HCT116 (cell line): Measurements from ENCODE around the gene TBC1D23. TPM values are rescaled to one million over a fixed set of nuclear protein-coding genes. Genes with fewer than 3 reads are reported as not detected.

Experiments used
- ATAC-seq: fragments of 200-7000 bp; cut with Tn5 transposase; 2 replicates; pipeline ENCODE4 v1.9.1; 2020; ENCODE audit warnings: mild to moderate bottlenecking, moderate library complexity
- BruUV-seq: library from RNA; stranded (reverse); fragments of 400-500 nt; replicated peaks from 2 replicates; lab custom pipeline; 2021; lab: Mats Ljungman, UMichigan
- CTCF ChIA-PET: fragments of 300-600 bp; sonication (Branson Sonifier 250); formaldehyde crosslinking; loops from one replicate; lab custom pipeline; 2021; ENCODE audit warnings: antibody characterized with exemption; lab: Charles Lee
- POLR2A ChIA-PET: fragments of 300-600, 350-600 bp; sonication (Branson Sonifier 250); formaldehyde crosslinking; loops from one replicate; lab custom pipeline; 2021; ENCODE audit warnings: antibody characterized with exemption; lab: Charles Lee
- RAD21 ChIA-PET, 2 experiments: fragments of 300-600 bp; sonication (Branson Sonifier 250); formaldehyde crosslinking; loops; one replicate each; lab custom pipeline; 2023; ENCODE audit warnings: low total read pairs in 2 of 2; ENCODE audit not compliant: uncharacterized antibody in 2 of 2, unreplicated experiment in 2 of 2, low non-redundant PET in 1 of 2; lab: Charles Lee
- DNase-seq: peaks from one replicate; pipeline ENCODE4 v3.0.0-alpha.2; 2010; ENCODE audit warnings: low read depth, low spot score
- H2AFZ ChIP-seq: fragments of 200-600 bp; shearing (Covaris generic), sonication (generic); 2 replicates; pipeline ENCODE4 v1.6.1; 2017; ENCODE audit warnings: low read depth, mixed run types, mixed read lengths, antibody characterized with exemption, low read length; ENCODE audit not compliant: poor library complexity, severe bottlenecking
- H3K27ac ChIP-seq: 2 replicates; pipeline ENCODE4 v1.5.1; 2012; ENCODE audit warnings: low read depth, low read length
- H3K27me3 ChIP-seq: fragments of 200-600 bp; sonication (generic); 2 replicates; pipeline ENCODE4 v1.6.1; 2016; ENCODE audit warnings: mixed run types, low read length, mixed read lengths; ENCODE audit not compliant: insufficient read depth
- H3K36me3 ChIP-seq, 2 experiments: fragments of 200-500 bp in 1 of 2; fragments of 200-600 bp in 1 of 2; sonication (Bioruptor generic) in 1 of 2; sonication (generic) in 1 of 2; 2 replicates each; pipeline versions ENCODE4 v1.5.1 to v1.6.1; 2014 to 2016; ENCODE audit warnings: low read length in 2 of 2, inconsistent platforms in 1 of 2, mixed read lengths in 1 of 2, mixed run types in 1 of 2; ENCODE audit not compliant: insufficient read depth in 2 of 2, control insufficient read depth in 1 of 2
- H3K4me1 ChIP-seq, 2 experiments: fragments of 200-600 bp in 1 of 2; sonication (generic) in 1 of 2; 2 replicates each; pipeline versions ENCODE4 v1.5.1 to v1.6.1; 2012 to 2017; ENCODE audit warnings: low read length in 2 of 2, inconsistent platforms in 1 of 2, mild to moderate bottlenecking in 1 of 2, mixed read lengths in 1 of 2, mixed run types in 1 of 2, moderate library complexity in 1 of 2; ENCODE audit not compliant: insufficient read depth in 2 of 2, control insufficient read depth in 1 of 2
- H3K4me2 ChIP-seq: fragments of 200-600 bp; sonication (generic); 2 replicates; pipeline ENCODE4 v1.6.1; 2017; ENCODE audit warnings: mixed run types, low read length, mixed read lengths
- H3K4me3 ChIP-seq, 2 experiments: fragments of 200-600 bp in 1 of 2; sonication (generic) in 1 of 2; replicated peaks in 1 of 2; 2 replicates each; pipeline ENCODE4 v1.5.1; 2011 to 2016; ENCODE audit warnings: low read length in 2 of 2, control low read depth in 1 of 2, low read depth in 1 of 2, mild to moderate bottlenecking in 1 of 2, mixed read lengths in 1 of 2, mixed run types in 1 of 2
- H3K79me2 ChIP-seq: fragments of 200-600 bp; sonication (generic); 2 replicates; pipeline ENCODE4 v1.6.1; 2017; ENCODE audit warnings: mild to moderate bottlenecking, mixed run types, low read length, moderate library complexity, mixed read lengths; ENCODE audit not compliant: insufficient read depth
- H3K9ac ChIP-seq: fragments of 200-600 bp; sonication (generic); 2 replicates; pipeline ENCODE4 v1.6.1; 2016; ENCODE audit warnings: low read length, mixed read lengths
- H3K9me2 ChIP-seq: fragments of 200-600 bp; sonication (generic), shearing (Covaris generic); 2 replicates; pipeline ENCODE4 v1.6.1; 2017; ENCODE audit warnings: mixed run types, mild to moderate bottlenecking, moderate library complexity; ENCODE audit not compliant: insufficient read depth
- H3K9me3 ChIP-seq, 2 experiments: fragments of 200-500 bp in 1 of 2; fragments of 200-600 bp in 1 of 2; sonication (Bioruptor generic) in 1 of 2; sonication (generic) in 1 of 2; 2 replicates each; pipeline ENCODE4 v1.6.1; 2014 to 2017; ENCODE audit warnings: low read length in 2 of 2, mixed read lengths in 2 of 2, inconsistent platforms in 1 of 2, low read depth in 1 of 2, mild to moderate bottlenecking in 1 of 2, mixed run types in 1 of 2, moderate library complexity in 1 of 2; ENCODE audit not compliant: control insufficient read depth in 1 of 2, insufficient read depth in 1 of 2
- H4K20me1 ChIP-seq: fragments of 200-600 bp; sonication (generic), shearing (Covaris generic); 2 replicates; pipeline ENCODE4 v1.6.1; 2017; ENCODE audit warnings: mixed run types, mild to moderate bottlenecking, moderate library complexity; ENCODE audit not compliant: insufficient read depth
- CBX3 ChIP-seq: IDR thresholded peaks from 2 replicates; pipeline ENCODE4 v1.6.1; 2012; ENCODE audit warnings: low read depth
- ELF1 ChIP-seq: IDR thresholded peaks from 2 replicates; pipeline ENCODE4 v1.6.1; 2012; ENCODE audit warnings: low read depth, borderline replicate concordance
- EZH2 ChIP-seq: fragments of 200-600 bp; sonication (generic); IDR thresholded peaks from 2 replicates; pipeline ENCODE4 v1.6.1; 2017; ENCODE audit warnings: antibody characterized with exemption, mixed run types
- EZH2phosphoT487 ChIP-seq: fragments of 200-600 bp; IDR thresholded peaks from 2 replicates; pipeline ENCODE4 v1.6.1; 2018; ENCODE audit warnings: antibody characterized with exemption, borderline replicate concordance
- FOSL1 ChIP-seq: IDR thresholded peaks from 2 replicates; pipeline ENCODE4 v1.6.1; 2012; ENCODE audit warnings: low read depth
- JUND ChIP-seq: IDR thresholded peaks from 2 replicates; pipeline ENCODE4 v1.6.1; 2012
- MAX ChIP-seq: IDR thresholded peaks from 2 replicates; pipeline ENCODE4 v1.6.1; 2012
- REST ChIP-seq: IDR thresholded peaks from 2 replicates; pipeline ENCODE4 v1.6.1; 2012; ENCODE audit warnings: low read depth
- SP1 ChIP-seq: IDR thresholded peaks from 2 replicates; pipeline ENCODE4 v1.6.1; 2012; ENCODE audit warnings: low read depth
- SRF ChIP-seq: IDR thresholded peaks from 2 replicates; pipeline ENCODE4 v1.6.1; 2012; ENCODE audit warnings: low read depth
- ZNF274 ChIP-seq: fragments of 200-500 bp; sonication (Bioruptor generic); IDR thresholded peaks from 2 replicates; pipeline ENCODE4 v1.6.1; 2014; ENCODE audit warnings: mild to moderate bottlenecking, low read depth, low read length, inconsistent platforms
- intact Hi-C: fragments of 100-400 bp; cut with micrococcal nuclease; formaldehyde crosslinking; loops from 2 replicates; pipeline ENCODE4 v1.10.0; 2022
- total RNA-seq: library from RNA; stranded (reverse); gene quantifications from one replicate; pipeline ENCODE4 v1.2.1, GENCODE V29; 2021; ENCODE audit not compliant: unreplicated experiment
- TF ChIP-seq, protein P1 (sequence below): IDR thresholded peaks from 2 replicates; pipeline ENCODE4 v1.6.1; 2012
- TF ChIP-seq, protein P2 (sequence below), 3 experiments: fragments of 200-600 bp in 1 of 3; sonication (generic) in 1 of 3; IDR thresholded peaks in 2 of 3; conservative IDR thresholded peaks in 1 of 3; 2 replicates each; pipeline ENCODE4 v1.5.1; 2012 to 2017; ENCODE audit warnings: low read depth in 2 of 3, low read length in 2 of 3, antibody characterized with exemption in 1 of 3, borderline replicate concordance in 1 of 3, control low read depth in 1 of 3, mild to moderate bottlenecking in 1 of 3, mixed read lengths in 1 of 3, mixed run types in 1 of 3, moderate library complexity in 1 of 3; ENCODE audit not compliant: insufficient read depth in 1 of 3
- TF ChIP-seq, protein P3 (sequence below): IDR thresholded peaks from 2 replicates; pipeline ENCODE4 v1.6.1; 2011; ENCODE audit warnings: mild to moderate bottlenecking, low read length, moderate library complexity; ENCODE audit not compliant: insufficient replicate concordance; ENCODE audit errors: extremely low read depth

The TBC1D23 gene
- total RNA-seq, 1 experiment from 2014 or later = 21.9 TPM

DNA sequence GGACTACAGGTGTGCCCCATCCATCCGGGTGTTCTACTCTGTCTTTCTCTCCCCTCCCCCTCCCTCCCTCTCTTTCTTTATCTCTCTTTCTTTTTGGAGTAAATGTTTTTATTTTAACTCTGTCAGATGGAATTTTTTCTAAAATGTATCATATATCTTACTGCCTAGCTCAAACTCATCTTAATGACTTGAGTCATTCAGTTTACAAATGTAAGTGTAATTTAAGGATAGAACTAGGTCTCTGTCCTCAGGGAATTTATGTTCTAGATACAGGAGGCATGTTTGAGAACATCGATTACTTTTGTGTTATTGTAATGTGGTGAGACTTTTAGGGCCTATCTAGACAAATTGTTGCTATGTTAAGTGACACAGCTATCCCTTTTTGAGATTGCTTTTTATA lies 3.5 kb downstream of the TBC1D23 start:
- H3K4me1 ChIP-seq = peaks cover 7 to 26% of the 10 kb centered on the region in 2 experiments
- TF ChIP-seq SRF = no peak
- TF ChIP-seq MAX = no peak
- TF ChIP-seq EZH2 = no peak
- TF ChIP-seq, protein P1, sequence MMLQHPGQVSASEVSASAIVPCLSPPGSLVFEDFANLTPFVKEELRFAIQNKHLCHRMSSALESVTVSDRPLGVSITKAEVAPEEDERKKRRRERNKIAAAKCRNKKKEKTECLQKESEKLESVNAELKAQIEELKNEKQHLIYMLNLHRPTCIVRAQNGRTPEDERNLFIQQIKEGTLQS = no peak
- TF ChIP-seq ZNF274 = no peak
- TF ChIP-seq REST = no peak
- no peak for TF ChIP-seq ELF1
- no peak for TF ChIP-seq EZH2phosphoT487
- TF ChIP-seq JUND = no peak
- no peak for TF ChIP-seq CBX3
- no peak for TF ChIP-seq SP1
- TF ChIP-seq, protein P2, sequence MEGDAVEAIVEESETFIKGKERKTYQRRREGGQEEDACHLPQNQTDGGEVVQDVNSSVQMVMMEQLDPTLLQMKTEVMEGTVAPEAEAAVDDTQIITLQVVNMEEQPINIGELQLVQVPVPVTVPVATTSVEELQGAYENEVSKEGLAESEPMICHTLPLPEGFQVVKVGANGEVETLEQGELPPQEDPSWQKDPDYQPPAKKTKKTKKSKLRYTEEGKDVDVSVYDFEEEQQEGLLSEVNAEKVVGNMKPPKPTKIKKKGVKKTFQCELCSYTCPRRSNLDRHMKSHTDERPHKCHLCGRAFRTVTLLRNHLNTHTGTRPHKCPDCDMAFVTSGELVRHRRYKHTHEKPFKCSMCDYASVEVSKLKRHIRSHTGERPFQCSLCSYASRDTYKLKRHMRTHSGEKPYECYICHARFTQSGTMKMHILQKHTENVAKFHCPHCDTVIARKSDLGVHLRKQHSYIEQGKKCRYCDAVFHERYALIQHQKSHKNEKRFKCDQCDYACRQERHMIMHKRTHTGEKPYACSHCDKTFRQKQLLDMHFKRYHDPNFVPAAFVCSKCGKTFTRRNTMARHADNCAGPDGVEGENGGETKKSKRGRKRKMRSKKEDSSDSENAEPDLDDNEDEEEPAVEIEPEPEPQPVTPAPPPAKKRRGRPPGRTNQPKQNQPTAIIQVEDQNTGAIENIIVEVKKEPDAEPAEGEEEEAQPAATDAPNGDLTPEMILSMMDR (IDR thresholded peaks at IDR 0.05 in 2 of 3, conservative IDR thresholded peaks at IDR 0.05 in 1 of 3; ENCODE audit: borderline replicate concordance in 1 of 3, insufficient read depth in 1 of 3, low read depth in 2 of 3, low read length in 2 of 3) = no peak
- TF ChIP-seq, protein P3, sequence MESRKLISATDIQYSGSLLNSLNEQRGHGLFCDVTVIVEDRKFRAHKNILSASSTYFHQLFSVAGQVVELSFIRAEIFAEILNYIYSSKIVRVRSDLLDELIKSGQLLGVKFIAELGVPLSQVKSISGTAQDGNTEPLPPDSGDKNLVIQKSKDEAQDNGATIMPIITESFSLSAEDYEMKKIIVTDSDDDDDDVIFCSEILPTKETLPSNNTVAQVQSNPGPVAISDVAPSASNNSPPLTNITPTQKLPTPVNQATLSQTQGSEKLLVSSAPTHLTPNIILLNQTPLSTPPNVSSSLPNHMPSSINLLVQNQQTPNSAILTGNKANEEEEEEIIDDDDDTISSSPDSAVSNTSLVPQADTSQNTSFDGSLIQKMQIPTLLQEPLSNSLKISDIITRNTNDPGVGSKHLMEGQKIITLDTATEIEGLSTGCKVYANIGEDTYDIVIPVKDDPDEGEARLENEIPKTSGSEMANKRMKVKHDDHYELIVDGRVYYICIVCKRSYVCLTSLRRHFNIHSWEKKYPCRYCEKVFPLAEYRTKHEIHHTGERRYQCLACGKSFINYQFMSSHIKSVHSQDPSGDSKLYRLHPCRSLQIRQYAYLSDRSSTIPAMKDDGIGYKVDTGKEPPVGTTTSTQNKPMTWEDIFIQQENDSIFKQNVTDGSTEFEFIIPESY = no peak
- no peak for TF ChIP-seq FOSL1
- H3K9me2 ChIP-seq = no peaks in the 10 kb centered on the region
- no peak overlapping the region for H3K9ac ChIP-seq
- POLR2A ChIA-PET = no interaction called here
- RAD21 ChIA-PET = no interaction called here
- DNase-seq (no peak), ATAC-seq (no peak)
- H3K9me3 ChIP-seq = no peaks in the 10 kb centered on the region
- intact Hi-C loops = no loop called here
- CTCF ChIA-PET = interaction anchor here (1.7 kb wide), 1 partner anchor 10 kb away, joined by 6 read pairs; no protein-coding TSS in a partner anchor
- no peak overlapping the region for H3K27ac ChIP-seq
- H2AFZ ChIP-seq = no peak overlapping the region
- no TSS peak for BruUV-seq
- H3K4me2 ChIP-seq = no peak overlapping the region
- no peak overlapping the region for H3K4me3 ChIP-seq
- peaks cover 55% of the 10 kb centered on the region for H3K79me2 ChIP-seq
- no peaks in the 10 kb centered on the region for H4K20me1 ChIP-seq
- no peaks in the 10 kb centered on the region for H3K36me3 ChIP-seq
- H3K27me3 ChIP-seq = no peaks in the 10 kb centered on the region
